CD4-positive, alpha-beta T cell (primary cell): ENCODE results near the gene ADARB2. TPM values are rescaled to one million over a fixed set of nuclear protein-coding genes. Genes with fewer than 3 reads are reported as not detected.

Experiments
- ATAC-seq: fragments of 200-7000 bp; cut with Tn5 transposase; one replicate; pipeline ENCODE4 v1.10.0; 2022; ENCODE audit warnings: mild to moderate bottlenecking; ENCODE audit not compliant: poor library complexity
- CTCF ChIA-PET: fragments of 350-600 bp; sonication (Branson Sonifier 250); formaldehyde crosslinking; loops from one replicate; lab custom pipeline; 2021; ENCODE audit warnings: antibody characterized with exemption, inconsistent platforms; lab: Charles Lee
- POLR2A ChIA-PET: fragments of 350-600 bp; sonication (Branson Sonifier 250); formaldehyde crosslinking; loops from one replicate; lab custom pipeline; 2021; ENCODE audit warnings: antibody characterized with exemption, inconsistent platforms; lab: Charles Lee
- DNase-seq, 14 experiments: peaks; one replicate each; pipeline ENCODE4 v3.0.0-alpha.2; 2013 to 2020; ENCODE audit warnings: mixed read lengths in 2 of 14
- H3K27ac ChIP-seq, 2 donors: one replicate each; pipeline versions ENCODE4 v1.5.1 to v1.7.0; 2013; ENCODE audit warnings: low read length in 2 of 2, low read depth in 1 of 2, mild to moderate bottlenecking in 1 of 2
- H3K27me3 ChIP-seq, 2 experiments: 1 replicate in 1 of 2; 2 replicates in 1 of 2; pipeline versions ENCODE4 v1.6.1 to v1.7.0; 2013; ENCODE audit warnings: low read length in 2 of 2, control low read depth in 1 of 2, mild to moderate bottlenecking in 1 of 2, moderate library complexity in 1 of 2; ENCODE audit not compliant: insufficient read depth in 2 of 2, control insufficient read depth in 1 of 2
- H3K36me3 ChIP-seq: one replicate; pipeline ENCODE4 v1.6.1; 2013; ENCODE audit warnings: low read length, control low read depth; ENCODE audit not compliant: insufficient read depth
- H3K4me1 ChIP-seq: one replicate; pipeline ENCODE4 v1.6.1; 2013; ENCODE audit warnings: low read length, control low read depth; ENCODE audit not compliant: insufficient read depth
- H3K4me3 ChIP-seq: one replicate; pipeline ENCODE4 v1.5.1; 2013; ENCODE audit warnings: mild to moderate bottlenecking, low read length, moderate library complexity
- H3K9me3 ChIP-seq, 2 experiments: 1 replicate in 1 of 2; 2 replicates in 1 of 2; pipeline versions ENCODE4 v1.6.1 to v1.7.0; 2013; ENCODE audit warnings: low read length in 2 of 2, mild to moderate bottlenecking in 2 of 2, control low read depth in 1 of 2, moderate library complexity in 1 of 2; ENCODE audit not compliant: control insufficient read depth in 1 of 2, insufficient read depth in 1 of 2
- H3K27ac Mint-ChIP-seq: one replicate; pipeline ENCODE4 v1.8.0; 2020; ENCODE audit warnings: mixed read lengths
- H3K27me3 Mint-ChIP-seq: one replicate; pipeline ENCODE4 v1.8.0; 2021; ENCODE audit warnings: mixed read lengths
- H3K36me3 Mint-ChIP-seq: one replicate; pipeline ENCODE4 v1.8.0; 2021; ENCODE audit warnings: low read depth, mixed read lengths
- H3K4me1 Mint-ChIP-seq: one replicate; pipeline ENCODE4 v1.8.0; 2021; ENCODE audit warnings: low read depth, mixed read lengths
- H3K4me3 Mint-ChIP-seq: one replicate; pipeline ENCODE4 v1.8.0; 2020; ENCODE audit warnings: mild to moderate bottlenecking, mixed read lengths
- H3K9me3 Mint-ChIP-seq: one replicate; pipeline ENCODE4 v1.8.0; 2020; ENCODE audit warnings: mixed read lengths
- intact Hi-C, 2 experiments: fragments of 100-400 bp; cut with DNase I in 1 of 2; cut with micrococcal nuclease in 1 of 2; formaldehyde crosslinking; loops; one replicate each; pipeline versions ENCODE4 v1.15.1 to v1.9.0; 2023 to 2025; cut with DNase I, micrococcal nuclease
- total RNA-seq, 174 experiments: library from RNA in 2 of 174; stranded (reverse) in 2 of 174; gene quantifications; one replicate each; pipeline ENCODE4 v1.2.3 and lab custom pipeline; 2021 to 2026
- TF ChIP-seq, protein P1 (sequence below): fragments of 200-600 bp; IDR thresholded peaks from one replicate; pipeline ENCODE4 v1.8.0; 2022; ENCODE audit warnings: antibody characterized with exemption, mild to moderate bottlenecking

Gene ADARB2
- total RNA-seq, 2 experiments from 2014 or later = 0.14 TPM; not detected in 1

- no peaks in the 10 kb centered on the region for H3K4me1 Mint-ChIP-seq
Measured at GRCh38 chr10:1509011-1509530, 228.3 kb downstream of the ADARB2 start.

GRCh38 chr10:1508096-1508495 lies 229.2 kb downstream of the ADARB2 start:
- Mint-ChIP-seq H3K27ac (no peak overlapping the region), H3K4me3 (no peak overlapping the region), H3K27me3 (no peaks in the 10 kb centered on the region), H3K4me1 (no peaks in the 10 kb centered on the region), H3K36me3 (no peaks in the 10 kb centered on the region), H3K9me3 (no peaks in the 10 kb centered on the region)
- no peaks in the 10 kb centered on the region for H3K4me1 ChIP-seq
- H3K36me3 ChIP-seq = no peaks in the 10 kb centered on the region
- no peaks in the 10 kb centered on the region for H3K27me3 ChIP-seq
- H3K9me3 ChIP-seq = peaks cover 0 to 28% of the 10 kb centered on the region in 2 experiments
- DNase-seq (no peak), ATAC-seq (no peak)
- TF ChIP-seq, protein P1, sequence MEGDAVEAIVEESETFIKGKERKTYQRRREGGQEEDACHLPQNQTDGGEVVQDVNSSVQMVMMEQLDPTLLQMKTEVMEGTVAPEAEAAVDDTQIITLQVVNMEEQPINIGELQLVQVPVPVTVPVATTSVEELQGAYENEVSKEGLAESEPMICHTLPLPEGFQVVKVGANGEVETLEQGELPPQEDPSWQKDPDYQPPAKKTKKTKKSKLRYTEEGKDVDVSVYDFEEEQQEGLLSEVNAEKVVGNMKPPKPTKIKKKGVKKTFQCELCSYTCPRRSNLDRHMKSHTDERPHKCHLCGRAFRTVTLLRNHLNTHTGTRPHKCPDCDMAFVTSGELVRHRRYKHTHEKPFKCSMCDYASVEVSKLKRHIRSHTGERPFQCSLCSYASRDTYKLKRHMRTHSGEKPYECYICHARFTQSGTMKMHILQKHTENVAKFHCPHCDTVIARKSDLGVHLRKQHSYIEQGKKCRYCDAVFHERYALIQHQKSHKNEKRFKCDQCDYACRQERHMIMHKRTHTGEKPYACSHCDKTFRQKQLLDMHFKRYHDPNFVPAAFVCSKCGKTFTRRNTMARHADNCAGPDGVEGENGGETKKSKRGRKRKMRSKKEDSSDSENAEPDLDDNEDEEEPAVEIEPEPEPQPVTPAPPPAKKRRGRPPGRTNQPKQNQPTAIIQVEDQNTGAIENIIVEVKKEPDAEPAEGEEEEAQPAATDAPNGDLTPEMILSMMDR = no peak
- ChIA-PET CTCF (no interaction called here), POLR2A (no interaction called here)
- no peak overlapping the region for H3K27ac ChIP-seq
- intact Hi-C loops = no loop called here
- no peak overlapping the region for H3K4me3 ChIP-seq

More at GRCh38 chr10:1509011-1509530, 228.3 kb downstream of the ADARB2 start:
- TF ChIP-seq, protein P1 = no peak
- intact Hi-C loops = no loop called here
- no peaks in the 10 kb centered on the region for H3K4me1 ChIP-seq
- DNase-seq (no peak), ATAC-seq (no peak)
- H3K9me3 Mint-ChIP-seq = no peaks in the 10 kb centered on the region
- no peak overlapping the region for H3K27ac ChIP-seq
- H3K27ac Mint-ChIP-seq = no peak overlapping the region
- H3K36me3 ChIP-seq = no peaks in the 10 kb centered on the region
- ChIA-PET POLR2A (no interaction called here), CTCF (no interaction called here)
- peaks cover 0 to 33% of the 10 kb centered on the region in 2 experiments for H3K9me3 ChIP-seq
- no peak overlapping the region for H3K4me3 ChIP-seq
- no peaks in the 10 kb centered on the region for H3K36me3 Mint-ChIP-seq
- H3K4me3 Mint-ChIP-seq = no peak overlapping the region
- no peaks in the 10 kb centered on the region for H3K27me3 ChIP-seq
- no peaks in the 10 kb centered on the region for H3K27me3 Mint-ChIP-seq

- Mint-ChIP-seq H3K4me3 (no peak overlapping the region), H3K4me1 (no peaks in the 10 kb centered on the region), H3K9me3 (no peaks in the 10 kb centered on the region), H3K27ac (no peak overlapping the region), H3K36me3 (no peaks in the 10 kb centered on the region), H3K27me3 (no peaks in the 10 kb centered on the region)
- intact Hi-C loops = no loop called here
- POLR2A ChIA-PET = no interaction called here
- Histone ChIP-seq H3K27me3 (no peaks in the 10 kb centered on the region), H3K9me3 (peaks cover 0 to 28% of the 10 kb centered on the region in 2 experiments), H3K4me3 (no peak overlapping the region), H3K27ac (no peak overlapping the region), H3K4me1 (no peaks in the 10 kb centered on the region), H3K36me3 (no peaks in the 10 kb centered on the region)
- DNase-seq (no peak), ATAC-seq (no peak)
- CTCF ChIA-PET = no interaction called here
- TF ChIP-seq, protein P1 = no peak
Measured at GRCh38 chr10:1507436-1507835, 229.9 kb downstream of the ADARB2 start.
